ENCODE results near the gene C16orf95. TPM values are rescaled to one million over a fixed set of nuclear protein-coding genes. Genes with fewer than 3 reads are reported as not detected.
"Not testable (repeated sequence)": the region's sequence is repeated elsewhere in the genome, so short reads cannot be mapped to it uniquely, and the experiment has no call there.

Gene C16orf95
- total RNA-seq, 3 donors from 2014 or later, result 2.5 to 4.2 (median 3.0) TPM

GRCh38 chr16:87267566-87267965, 49.6 kb downstream of the C16orf95 start:
- Histone ChIP-seq H3K9me3 (no peaks in the 10 kb centered on the region), H3K36me3 (ENCODE audit: low read depth) (no peaks in the 10 kb centered on the region), H3K4me1 (ENCODE audit: low read depth) (no peaks in the 10 kb centered on the region), H3K4me3 (no peak overlapping the region)
- ATAC-seq (no peak), DNase-seq (no peak)
- TF ChIP-seq CTCF (IDR thresholded peaks at IDR 0.05), result no peak
- intact Hi-C loops (cut with DNase I, micrococcal nuclease), result no loop called here

- no peak for TF ChIP-seq CTCF (IDR thresholded peaks at IDR 0.05)
- H3K4me3 ChIP-seq, result no peak overlapping the region
- DNase-seq, result no peak
- no peak for ATAC-seq
- H3K36me3 ChIP-seq (ENCODE audit: low read depth), result no peaks in the 10 kb centered on the region
- H3K4me1 ChIP-seq (ENCODE audit: low read depth), result no peaks in the 10 kb centered on the region
- intact Hi-C loops (cut with DNase I, micrococcal nuclease), result no loop called here
- H3K9me3 ChIP-seq, result no peaks in the 10 kb centered on the region
Measured at GRCh38 chr16:87266846-87267245, 50.3 kb downstream of the C16orf95 start.

- Histone ChIP-seq H3K36me3 (ENCODE audit: low read depth) (no peaks in the 10 kb centered on the region), H3K9me3 (no peaks in the 10 kb centered on the region), H3K4me3 (no peak overlapping the region), H3K4me1 (ENCODE audit: low read depth) (no peaks in the 10 kb centered on the region)
- no peak for ATAC-seq
- no peak for TF ChIP-seq CTCF (IDR thresholded peaks at IDR 0.05)
- no peak for DNase-seq
- intact Hi-C loops (cut with DNase I, micrococcal nuclease), result no loop called here
Measured at GRCh38 chr16:87265261-87265660, 51.9 kb downstream of the C16orf95 start.

GRCh38 chr16:87264634-87265033, 52.6 kb downstream of the C16orf95 start:
- H3K4me1 ChIP-seq (ENCODE audit: low read depth), result no peaks in the 10 kb centered on the region
- no peaks in the 10 kb centered on the region for H3K36me3 ChIP-seq (ENCODE audit: low read depth)
- intact Hi-C loops (cut with DNase I, micrococcal nuclease), result no loop called here
- ATAC-seq (no peak), DNase-seq (no peak)
- no peak for TF ChIP-seq CTCF (IDR thresholded peaks at IDR 0.05)
- no peaks in the 10 kb centered on the region for H3K9me3 ChIP-seq
- H3K4me3 ChIP-seq, result no peak overlapping the region

- DNase-seq, result peak in 2 of 3 donors; percentile 14 to 49
- Histone ChIP-seq H3K9me3 (no peaks in the 10 kb centered on the region), H3K4me3 (no peak overlapping the region), H3K36me3 (ENCODE audit: low read depth) (no peaks in the 10 kb centered on the region), H3K4me1 (ENCODE audit: low read depth) (no peaks in the 10 kb centered on the region)
- intact Hi-C loops (cut with DNase I, micrococcal nuclease), result no loop called here
- ATAC-seq, result peak; percentile 85
- no peak for TF ChIP-seq CTCF (IDR thresholded peaks at IDR 0.05)
Measured at GRCh38 chr16:87263418-87264052, 53.7 kb downstream of the C16orf95 start.

GRCh38 chr16:87259431-87259830, 57.8 kb downstream of the C16orf95 start:
- Histone ChIP-seq H3K4me1 (ENCODE audit: low read depth) (no peaks in the 10 kb centered on the region), H3K9me3 (no peaks in the 10 kb centered on the region), H3K36me3 (ENCODE audit: low read depth) (no peaks in the 10 kb centered on the region), H3K4me3 (no peak overlapping the region)
- intact Hi-C loops (cut with DNase I, micrococcal nuclease), result no loop called here
- DNase-seq (no peak), ATAC-seq (no peak)
- no peak for TF ChIP-seq CTCF (IDR thresholded peaks at IDR 0.05)

GRCh38 chr16:87258653-87259052, 58.5 kb downstream of the C16orf95 start:
- H3K4me1 ChIP-seq (ENCODE audit: low read depth); H3K36me3 ChIP-seq (ENCODE audit: low read depth); DNase-seq; H3K9me3 ChIP-seq; ATAC-seq; H3K4me3 ChIP-seq; intact Hi-C loops (cut with DNase I, micrococcal nuclease): not testable (repeated sequence)
